Heart right ventricle (tissue), 16 donors: Measurements from ENCODE around the gene CCDC80. TPM values are rescaled to one million over a fixed set of nuclear protein-coding genes. Genes with fewer than 3 reads are reported as not detected.

Source experiments
- ATAC-seq, 8 donors: fragments of 200-7000 bp; cut with Tn5 transposase; one replicate each; pipeline ENCODE4 v1.9.1; 2020; ENCODE audit warnings: mild to moderate bottlenecking in 8 of 8, moderate library complexity in 8 of 8, moderate number of reproducible peaks in 1 of 8
- DNase-seq, 2 donors: peaks; one replicate each; pipeline ENCODE4 v3.0.0-alpha.2; 2020
- H3K27ac ChIP-seq, 10 donors: fragments of 200-600 bp; sonication (generic) in 2 of 10; one replicate each; pipeline versions ENCODE4 v1.5.0 to v1.8.0; 2020 to 2022; ENCODE audit warnings: mild to moderate bottlenecking in 3 of 10
- H3K27me3 ChIP-seq, 7 donors: fragments of 200-600 bp; one replicate each; pipeline ENCODE4 v1.8.0; 2021 to 2022; ENCODE audit warnings: mild to moderate bottlenecking in 2 of 7
- H3K36me3 ChIP-seq, 9 donors: fragments of 200-600 bp; sonication (generic) in 1 of 9; one replicate each; pipeline versions ENCODE4 v1.5.0 to v1.8.0; 2020 to 2022; ENCODE audit warnings: mild to moderate bottlenecking in 2 of 9
- H3K4me1 ChIP-seq, 9 donors: fragments of 200-600 bp; sonication (generic) in 1 of 9; one replicate each; pipeline versions ENCODE4 v1.5.0 to v1.8.0; 2020 to 2022; ENCODE audit warnings: mild to moderate bottlenecking in 4 of 9
- H3K4me3 ChIP-seq, 10 donors: fragments of 200-600 bp; sonication (generic) in 2 of 10; one replicate each; pipeline versions ENCODE4 v1.5.0 to v1.8.0; 2020 to 2022; ENCODE audit warnings: mild to moderate bottlenecking in 7 of 10, moderate library complexity in 2 of 10
- H3K9me3 ChIP-seq, 11 donors: fragments of 200-600 bp in 10 of 11; sonication (generic) in 2 of 11; one replicate each; pipeline versions ENCODE4 v1.5.0 to v1.8.0; 2013 to 2022; ENCODE audit warnings: mild to moderate bottlenecking in 2 of 11, control low read depth in 1 of 11, moderate library complexity in 1 of 11
- CTCF ChIP-seq, 9 donors: fragments of 200-600 bp; sonication (generic) in 2 of 9; IDR thresholded peaks; one replicate each; pipeline versions ENCODE4 v1.5.0 to v1.8.0; 2021 to 2022; ENCODE audit warnings: antibody characterized with exemption in 9 of 9, mild to moderate bottlenecking in 5 of 9, moderate library complexity in 1 of 9
- WGBS, 2 donors: extraction: QIAGEN DNeasy Blood & Tissue Kit; methylation state at CpG; one replicate each; pipeline ENCODE4 v1.1.7; 2013; ENCODE audit warnings: inconsistent platforms in 1 of 2; 5-methylcytosine and 5-hydroxymethylcytosine counted together
- intact Hi-C, 10 donors: fragments of 100-400 bp; cut with DNase I; formaldehyde crosslinking; loops; one replicate each; pipeline versions ENCODE4 v1.11.1 to v1.14.2; 2022
- polyA plus RNA-seq, 2 donors: library from polyadenylated mRNA; stranded (reverse); fragments of 200-250 nt; gene quantifications; one replicate each; pipeline ENCODE4 v1.2.3, GENCODE V29; 2013
- total RNA-seq, 10 donors: library from RNA; stranded (reverse); fragmentation: NEBNext Ultra II Directional in 3 of 10; extraction: Animal tissue kit (Norgen Biotek cat#: 25700) in 3 of 10; gene quantifications; one replicate each; pipeline versions ENCODE4 v1.2.1 to v1.2.4, GENCODE V29; 2021 to 2023
- donor health status: Arrhythmogenic right ventricular cardiomyopathy.
- donor health status: ischemic (EF 13 %, LVEDD 7.1; RV severe dilation, severe dysfunction).
- donor health status: healthy with polysubstance abuse.
- donor health status: DM: no; HTN: yes; CAD: no.
- donor health status: DM: no; HTN: no; CAD: no.
- donor health status: ischemic (EF 25% LVEDD 6.9; RV normal size, moderate dysfunction).
- donor health status: ischemic (EF 25% LVEDD 5.7; RV mildly dilated, moderate dysfunction).
- donor health status: healthy.
- donor health status: DM: yes; HTN: yes; CAD: no.
- donor health status: Ischemic cardiomyopathy.
- donor health status: ischemic (EF 35%, LVEDD 5.7; RV mildly dilated, moderate dysfunction).
- donor health status: nonischemic (EF 11% LVEDD 7.7; RV severe dilation, severe dysfunction).
- donor health status: DM: yes; HTN: yes; CAD: no.
- donor health status: PGD.
- donor health status: ischemic (EF 29% LVEDD 5.4; RV normal size, mild dysfunction).
- donor health status: nonischemic (EF 23%, LVEDD 6.1; RV moderate dilation, normal function).

The CCDC80 gene
- total and polyA plus RNA-seq, 12 donors, result 19.8 to 223 (median 87.1) TPM

GRCh38 chr3:112647122-112647521 is 6.2 kb upstream of the CCDC80 start:
- H3K36me3 ChIP-seq, result no peaks in the 10 kb centered on the region
- H3K27me3 ChIP-seq, result peaks cover 0 to 16% (median 7%) of the 10 kb centered on the region in 7 donors
- no peak for DNase-seq
- H3K4me3 ChIP-seq, result no peak overlapping the region
- H3K27ac ChIP-seq, result peak overlapping the region in 3 of 10 donors; percentile 5 to 49 (median 31)
- 24 to 34% methylated on average over 5 of the region's 5 CpGs for WGBS, 2 donors
- ATAC-seq, result peak in 1 of 8 donors; percentile 68
- no peaks in the 10 kb centered on the region for H3K9me3 ChIP-seq
- intact Hi-C loops, result loop anchor here in 3 of 10 donors (1.0 to 10.0 kb wide), 5 partner anchors 62 to 1318 kb away; no protein-coding TSS in a partner anchor
- TF ChIP-seq CTCF (IDR thresholded peaks at IDR 0.05), result no peak
- peaks cover 0 to 34% (median 11%) of the 10 kb centered on the region in 9 donors for H3K4me1 ChIP-seq

GRCh38 chr3:112646623-112647022 is 5.7 kb upstream of the CCDC80 start:
- intact Hi-C loops, result loop anchor here in 3 of 10 donors (1.0 to 10.0 kb wide), 5 partner anchors 62 to 1318 kb away; no protein-coding TSS in a partner anchor
- ATAC-seq (no peak), DNase-seq (no peak)
- Histone ChIP-seq H3K4me1 (peaks cover 0 to 34% (median 12%) of the 10 kb centered on the region in 9 donors), H3K4me3 (no peak overlapping the region), H3K27me3 (peaks cover 0 to 19% (median 7%) of the 10 kb centered on the region in 7 donors), H3K36me3 (no peaks in the 10 kb centered on the region), H3K9me3 (no peaks in the 10 kb centered on the region), H3K27ac (peak overlapping the region in 2 of 10 donors; percentile 31 to 49)
- no peak for TF ChIP-seq CTCF (IDR thresholded peaks at IDR 0.05)
- 73 to 76% methylated on average over 7 of the region's 7 CpGs for WGBS, 2 donors

GRCh38 chr3:112644453-112644852 is 3.5 kb upstream of the CCDC80 start:
- intact Hi-C loops, result loop anchor here in 9 of 10 donors (5.0 to 10.0 kb wide), 7 partner anchors 60 to 1320 kb away; partner anchors contain the start of gene CD200R1 (in 3 of the 9)
- H3K4me1 ChIP-seq, result peaks cover 0 to 42% (median 25%) of the 10 kb centered on the region in 9 donors
- no peak for ATAC-seq

GRCh38 chr3:112643621-112644240 is 2.8 kb upstream of the CCDC80 start:
- Histone ChIP-seq H3K4me1 (peaks cover 0 to 37% (median 25%) of the 10 kb centered on the region in 9 donors), H3K27ac (peak overlapping the region in 5 of 10 donors; percentile 1 to 90 (median 68)), H3K27me3 (peaks cover 0 to 19% (median 9%) of the 10 kb centered on the region in 7 donors), H3K36me3 (no peaks in the 10 kb centered on the region), H3K9me3 (no peaks in the 10 kb centered on the region), H3K4me3 (peak overlapping the region in 2 of 10 donors; percentile 21 to 30)
- DNase-seq, result no peak
- 81 to 84% methylated on average over 3 of the region's 3 CpGs for WGBS, 2 donors
- ATAC-seq, result no peak
- TF ChIP-seq CTCF (IDR thresholded peaks at IDR 0.05), result no peak
- intact Hi-C loops, result loop anchor here (1.0 to 10.0 kb wide), 10 partner anchors 59 to 1321 kb away; partner anchors contain the start of gene CD200R1 (in 3 of the 10)

More at GRCh38 chr3:112644453-112644852, 3.5 kb upstream of the CCDC80 start:
- H3K36me3 ChIP-seq, result no peaks in the 10 kb centered on the region
- H3K27me3 ChIP-seq, result peaks cover 0 to 19% (median 9%) of the 10 kb centered on the region in 7 donors
- TF ChIP-seq CTCF (IDR thresholded peaks at IDR 0.05), result no peak
- no peaks in the 10 kb centered on the region for H3K9me3 ChIP-seq
- H3K27ac ChIP-seq, result no peak overlapping the region
- H3K4me3 ChIP-seq, result no peak overlapping the region
- no peak for DNase-seq
- WGBS, 2 donors, result 81 to 85% methylated on average over 4 of the region's 4 CpGs
